ENCODE data around the gene GPC6.

GRCh38 chr13:94119360-94119936 lies 892.8 kb downstream of the GPC6 start:
- TF ChIP-seq CTCF (IDR thresholded peaks at IDR 0.05; ENCODE audit: low read length) = no peak
- no peak for TF ChIP-seq EZH2 (optimal IDR thresholded peaks at IDR 0.05; ENCODE audit: low read depth, low read length)
